ENCODE results near the gene FAM90A1. TPM values are rescaled to one million over a fixed set of nuclear protein-coding genes. Genes with fewer than 3 reads are reported as not detected.
"Not testable (repeated sequence)": the region's sequence is repeated elsewhere in the genome, so short reads cannot be mapped to it uniquely, and the experiment has no call there.

FAM90A1 gene
- total RNA-seq, 1 donor from 2014 or later, result not detected

DNA sequence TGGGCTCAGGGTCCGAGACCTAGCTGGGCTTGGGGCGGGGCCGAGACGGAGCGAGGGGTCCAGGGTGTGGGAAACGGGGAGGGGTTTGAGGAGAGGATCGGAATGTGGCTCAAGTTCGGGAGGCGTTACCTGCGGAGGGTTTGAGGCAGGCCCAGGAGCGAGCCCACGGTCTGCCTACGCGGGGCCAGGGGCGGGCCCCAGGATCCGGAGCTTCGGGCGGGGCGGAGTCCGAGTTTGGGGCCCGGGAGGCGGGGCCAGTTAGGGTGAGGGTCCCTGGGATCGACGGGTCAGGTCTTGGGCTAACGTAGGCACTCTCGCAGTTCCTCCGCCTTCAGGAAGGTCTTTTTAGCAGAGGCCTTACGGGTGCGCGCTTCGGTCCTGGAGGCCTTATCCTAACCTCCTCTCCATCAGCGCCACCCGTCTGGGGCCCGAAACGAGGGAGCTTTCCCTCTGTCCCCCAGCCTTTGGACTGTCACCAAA, 16.3 kb upstream of the FAM90A1 start:
- H3K9me3 ChIP-seq; H3K27me3 ChIP-seq; H3K36me3 ChIP-seq; H3K4me1 ChIP-seq; intact Hi-C loops (cut with DNase I): not testable (repeated sequence)
- TF ChIP-seq POLR2AphosphoS5 (IDR thresholded peaks at IDR 0.05; ENCODE audit: insufficient read depth in 1 of 2, low read depth in 1 of 2), result peak in 1 of 2 donors; percentile 83
- TF ChIP-seq POLR2A (IDR thresholded peaks at IDR 0.05), result peak in 1 of 2 donors; percentile 72
- Histone ChIP-seq H3K4me3 (peak overlapping the region; percentile 73 to 97), H3K27ac (peak overlapping the region; percentile 89)
- peak in 1 of 2 donors; percentile 90 for DNase-seq (ENCODE audit: extremely low spot score in 2 of 2)

DNA sequence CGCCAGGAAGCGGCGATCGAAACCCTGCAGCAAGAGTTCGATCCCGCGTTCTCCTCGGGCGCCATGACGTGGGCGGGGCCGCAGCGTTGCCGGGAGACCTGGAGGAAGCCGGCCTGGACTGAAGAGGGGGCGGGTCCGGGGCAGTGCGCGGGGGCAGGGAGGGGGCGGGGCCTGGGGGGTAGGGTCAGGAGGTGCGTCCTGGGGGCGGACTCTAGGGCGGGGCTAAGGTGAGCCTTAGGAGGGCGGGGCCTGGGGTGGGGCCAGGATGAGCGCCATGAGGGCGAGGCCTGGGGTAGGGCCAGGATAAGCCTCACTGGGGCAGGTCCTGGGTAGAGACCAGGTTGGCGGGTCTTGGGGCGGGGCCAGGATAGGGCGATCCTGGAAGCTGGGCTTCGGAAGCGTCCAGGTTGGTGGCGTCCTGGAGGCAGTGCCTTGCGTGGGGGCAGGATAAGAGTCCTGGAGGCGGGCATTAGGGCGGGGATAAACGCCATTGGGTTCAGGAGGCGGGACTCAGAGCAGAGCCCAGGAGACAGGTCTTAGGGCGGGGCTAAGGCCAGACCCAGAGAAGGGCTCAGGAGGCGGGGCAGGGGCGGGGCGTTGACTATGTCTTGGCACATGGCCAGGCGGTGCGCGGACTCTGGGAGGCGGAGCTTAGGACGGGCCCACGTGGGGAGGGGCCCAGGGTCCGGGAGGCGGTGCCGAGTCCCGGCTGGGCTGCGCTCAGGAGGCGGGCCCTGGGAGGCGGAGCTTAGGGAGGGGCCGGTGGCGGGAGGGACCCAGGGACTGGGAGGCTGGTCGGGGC, 15.7 kb upstream of the FAM90A1 start:
- H3K4me3 ChIP-seq, result peak overlapping the region; percentile 73 to 97
- H3K27me3 ChIP-seq; H3K36me3 ChIP-seq; intact Hi-C loops (cut with DNase I); H3K4me1 ChIP-seq; H3K9me3 ChIP-seq: not testable (repeated sequence)
- H3K27ac ChIP-seq, result peak overlapping the region; percentile 89
- DNase-seq (ENCODE audit: extremely low spot score in 2 of 2), result peak; percentile 98 to 99

DNA sequence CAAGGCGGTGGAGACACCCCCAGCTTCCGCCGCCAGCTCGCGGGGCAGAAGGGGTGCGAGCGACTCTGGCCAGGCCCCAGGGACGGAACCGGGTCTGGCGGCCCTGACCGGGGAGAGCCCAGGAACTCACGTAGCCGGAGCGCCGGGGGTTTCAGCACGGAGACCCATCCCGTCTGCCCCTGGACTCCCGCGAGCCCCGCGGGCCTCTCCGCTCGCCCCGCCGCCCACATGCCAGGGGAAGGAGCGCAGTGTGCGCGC, 15.1 kb upstream of the FAM90A1 start:
- intact Hi-C loops (cut with DNase I); H3K27me3 ChIP-seq; H3K9me3 ChIP-seq; H3K4me1 ChIP-seq; H3K36me3 ChIP-seq; DNase-seq (ENCODE audit: extremely low spot score in 2 of 2): not testable (repeated sequence)
- Histone ChIP-seq H3K4me3 (peak overlapping the region; percentile 73 to 97), H3K27ac (peak overlapping the region; percentile 89)
- TF ChIP-seq POLR2AphosphoS5 (IDR thresholded peaks at IDR 0.05; ENCODE audit: insufficient read depth in 1 of 2, low read depth in 1 of 2), result peak in 1 of 2 donors; percentile 55

GRCh38 chr12:8241917-8242621, 14.7 kb upstream of the FAM90A1 start:
- H3K27me3 ChIP-seq; H3K9me3 ChIP-seq; DNase-seq (ENCODE audit: extremely low spot score in 2 of 2); H3K36me3 ChIP-seq; intact Hi-C loops (cut with DNase I); H3K4me1 ChIP-seq: not testable (repeated sequence)
- Histone ChIP-seq H3K27ac (peak overlapping the region; percentile 89), H3K4me3 (peak overlapping the region; percentile 73 to 97)
- TF ChIP-seq POLR2AphosphoS5 (IDR thresholded peaks at IDR 0.05; ENCODE audit: insufficient read depth in 1 of 2, low read depth in 1 of 2), result peak in 1 of 2 donors; percentile 38

- DNase-seq (ENCODE audit: extremely low spot score in 2 of 2); H3K4me1 ChIP-seq; H3K9me3 ChIP-seq; H3K36me3 ChIP-seq; H3K27me3 ChIP-seq; H3K27ac ChIP-seq; intact Hi-C loops (cut with DNase I); H3K4me3 ChIP-seq: not testable (repeated sequence)
Observed at GRCh38 chr12:8240340-8241114, 13.1 kb upstream of the FAM90A1 start.

GRCh38 chr12:8237031-8237430, 9.6 kb upstream of the FAM90A1 start:
- H3K9me3 ChIP-seq; H3K36me3 ChIP-seq; H3K27ac ChIP-seq; DNase-seq (ENCODE audit: extremely low spot score in 2 of 2); H3K4me3 ChIP-seq; H3K27me3 ChIP-seq; H3K4me1 ChIP-seq: not testable (repeated sequence)
- intact Hi-C loops (cut with DNase I), result loop anchor here (10.0 kb wide), 1 partner anchor 132 kb away; no protein-coding TSS in a partner anchor

GRCh38 chr12:8235316-8236157, 8.1 kb upstream of the FAM90A1 start:
- H3K4me3 ChIP-seq; H3K27me3 ChIP-seq; H3K4me1 ChIP-seq; H3K9me3 ChIP-seq; DNase-seq (ENCODE audit: extremely low spot score in 2 of 2); H3K36me3 ChIP-seq; H3K27ac ChIP-seq: not testable (repeated sequence)
- intact Hi-C loops (cut with DNase I), result loop anchor here (10.0 kb wide), 1 partner anchor 131 kb away; no protein-coding TSS in a partner anchor

DNA sequence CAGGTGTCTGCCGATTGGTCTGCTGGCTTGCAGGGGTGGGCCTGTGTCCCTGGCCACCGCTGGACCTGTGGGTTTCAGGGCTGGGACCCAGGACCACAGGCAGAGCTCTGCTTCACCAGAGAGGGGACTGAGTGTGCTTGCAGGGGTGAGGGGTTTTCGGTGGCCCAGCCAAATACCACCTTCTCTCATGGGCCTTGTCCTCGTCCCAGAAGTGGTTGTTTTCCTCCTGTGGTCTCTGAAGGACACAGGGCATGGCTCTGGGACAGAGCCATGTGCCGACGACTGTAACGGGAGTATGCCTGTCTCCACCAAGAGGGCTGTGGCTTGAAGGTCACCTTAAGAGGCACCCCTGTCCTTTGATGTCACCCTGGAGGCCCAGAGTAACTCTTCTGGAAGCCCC, 7.3 kb upstream of the FAM90A1 start:
- not testable (repeated sequence) for H3K27me3 ChIP-seq; H3K27ac ChIP-seq; DNase-seq (ENCODE audit: extremely low spot score in 2 of 2); H3K4me1 ChIP-seq; H3K9me3 ChIP-seq; H3K4me3 ChIP-seq; H3K36me3 ChIP-seq
- intact Hi-C loops (cut with DNase I), result loop anchor here (10.0 kb wide), 1 partner anchor 130 kb away; no protein-coding TSS in a partner anchor

- DNase-seq (ENCODE audit: extremely low spot score in 2 of 2), result not testable (repeated sequence)
Observed at GRCh38 chr12:8233935-8234495, 6.6 kb upstream of the FAM90A1 start.

DNA sequence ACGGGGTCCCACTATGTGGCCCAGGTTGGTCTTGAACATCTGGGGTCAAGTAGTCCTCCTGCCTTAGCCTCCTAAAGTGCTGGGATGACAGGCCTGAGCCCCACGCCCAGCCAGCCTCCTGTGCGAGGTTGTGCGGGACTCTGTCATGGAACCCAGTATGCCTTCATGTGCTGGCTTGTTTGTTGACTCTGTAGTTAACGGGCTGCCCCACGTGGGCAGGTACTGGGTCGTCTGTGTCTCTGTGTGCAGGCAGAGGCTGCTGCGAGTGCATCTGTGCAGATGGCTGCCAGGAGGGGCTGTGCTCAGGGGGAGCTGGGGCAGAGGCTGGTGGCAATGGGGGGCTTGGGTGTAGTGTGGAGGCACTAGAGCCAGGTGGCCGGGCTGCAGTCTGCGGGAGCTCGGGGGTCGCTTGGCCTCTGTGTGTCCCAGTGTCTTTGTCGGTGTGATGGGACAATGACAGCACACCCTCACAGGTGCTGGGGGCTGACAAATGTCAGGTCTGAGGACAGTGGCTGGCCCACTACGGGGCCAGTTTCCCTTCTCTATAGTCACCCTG, 6.0 kb upstream of the FAM90A1 start:
- DNase-seq (ENCODE audit: extremely low spot score in 2 of 2), result not testable (repeated sequence)

More at GRCh38 chr12:8233935-8234495, 6.6 kb upstream of the FAM90A1 start:
- intact Hi-C loops (cut with DNase I), result loop anchor here (10.0 kb wide), 1 partner anchor 129 kb away; no protein-coding TSS in a partner anchor
- not testable (repeated sequence) for H3K27ac ChIP-seq, H3K4me3 ChIP-seq, H3K36me3 ChIP-seq, H3K4me1 ChIP-seq, H3K27me3 ChIP-seq, H3K9me3 ChIP-seq

More for the DNA sequence above, 6.0 kb upstream of the FAM90A1 start:
- H3K4me3 ChIP-seq, H3K27me3 ChIP-seq, H3K4me1 ChIP-seq, H3K9me3 ChIP-seq, H3K36me3 ChIP-seq, H3K27ac ChIP-seq: not testable (repeated sequence)
- intact Hi-C loops (cut with DNase I), result loop anchor here (10.0 kb wide), 1 partner anchor 129 kb away; no protein-coding TSS in a partner anchor

Measured in vagina (tissue), 2 donors.